Measurements from ENCODE around the gene FAM107B.

The FAM107B gene

GRCh38 chr10:14751014-14751896 lies 23.4 kb downstream of the FAM107B start:
- no peak overlapping the region for H3K4me3 ChIP-seq (replicated peaks; ENCODE audit: low read depth, low read length)
- TF ChIP-seq, protein P1, sequence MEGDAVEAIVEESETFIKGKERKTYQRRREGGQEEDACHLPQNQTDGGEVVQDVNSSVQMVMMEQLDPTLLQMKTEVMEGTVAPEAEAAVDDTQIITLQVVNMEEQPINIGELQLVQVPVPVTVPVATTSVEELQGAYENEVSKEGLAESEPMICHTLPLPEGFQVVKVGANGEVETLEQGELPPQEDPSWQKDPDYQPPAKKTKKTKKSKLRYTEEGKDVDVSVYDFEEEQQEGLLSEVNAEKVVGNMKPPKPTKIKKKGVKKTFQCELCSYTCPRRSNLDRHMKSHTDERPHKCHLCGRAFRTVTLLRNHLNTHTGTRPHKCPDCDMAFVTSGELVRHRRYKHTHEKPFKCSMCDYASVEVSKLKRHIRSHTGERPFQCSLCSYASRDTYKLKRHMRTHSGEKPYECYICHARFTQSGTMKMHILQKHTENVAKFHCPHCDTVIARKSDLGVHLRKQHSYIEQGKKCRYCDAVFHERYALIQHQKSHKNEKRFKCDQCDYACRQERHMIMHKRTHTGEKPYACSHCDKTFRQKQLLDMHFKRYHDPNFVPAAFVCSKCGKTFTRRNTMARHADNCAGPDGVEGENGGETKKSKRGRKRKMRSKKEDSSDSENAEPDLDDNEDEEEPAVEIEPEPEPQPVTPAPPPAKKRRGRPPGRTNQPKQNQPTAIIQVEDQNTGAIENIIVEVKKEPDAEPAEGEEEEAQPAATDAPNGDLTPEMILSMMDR (IDR thresholded peaks at IDR 0.05; ENCODE audit: low read length, missing control alignments): no peak
- DNase-seq (ENCODE audit: low read depth): peak; percentile 14

GRCh38 chr10:14749070-14749809 lies 25.5 kb downstream of the FAM107B start:
- TF ChIP-seq, protein P1 (IDR thresholded peaks at IDR 0.05; ENCODE audit: low read length, missing control alignments): no peak
- H3K4me3 ChIP-seq (replicated peaks; ENCODE audit: low read depth, low read length): no peak overlapping the region
- no peak for DNase-seq (ENCODE audit: low read depth)

- TF ChIP-seq, protein P1 (IDR thresholded peaks at IDR 0.05; ENCODE audit: low read length, missing control alignments): no peak
- DNase-seq (ENCODE audit: low read depth): no peak
- H3K4me3 ChIP-seq (replicated peaks; ENCODE audit: low read depth, low read length): no peak overlapping the region
Measured at GRCh38 chr10:14748441-14748840, 26.3 kb downstream of the FAM107B start.

DNA sequence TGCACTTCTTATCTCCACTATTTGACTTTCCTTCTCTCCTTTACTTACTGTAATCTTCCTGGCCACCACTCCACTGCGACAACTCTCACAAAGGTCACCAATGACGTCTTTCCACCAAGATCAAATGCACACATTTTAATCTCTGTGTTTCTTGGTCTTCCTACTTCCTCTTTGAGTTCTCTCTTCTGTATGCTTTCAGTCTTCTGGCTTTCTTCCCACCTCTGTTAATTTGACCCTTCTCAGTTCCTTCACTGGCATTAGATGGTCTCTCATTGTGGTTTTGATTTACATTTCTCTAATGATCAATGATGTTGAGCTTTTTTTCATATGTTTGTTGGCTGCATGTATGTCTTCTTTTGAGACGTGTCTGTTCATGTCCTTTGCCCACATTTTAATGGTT lies 31.9 kb downstream of the FAM107B start:
- DNase-seq (ENCODE audit: low read depth): no peak
- TF ChIP-seq, protein P1 (IDR thresholded peaks at IDR 0.05; ENCODE audit: low read length, missing control alignments): no peak

DNA sequence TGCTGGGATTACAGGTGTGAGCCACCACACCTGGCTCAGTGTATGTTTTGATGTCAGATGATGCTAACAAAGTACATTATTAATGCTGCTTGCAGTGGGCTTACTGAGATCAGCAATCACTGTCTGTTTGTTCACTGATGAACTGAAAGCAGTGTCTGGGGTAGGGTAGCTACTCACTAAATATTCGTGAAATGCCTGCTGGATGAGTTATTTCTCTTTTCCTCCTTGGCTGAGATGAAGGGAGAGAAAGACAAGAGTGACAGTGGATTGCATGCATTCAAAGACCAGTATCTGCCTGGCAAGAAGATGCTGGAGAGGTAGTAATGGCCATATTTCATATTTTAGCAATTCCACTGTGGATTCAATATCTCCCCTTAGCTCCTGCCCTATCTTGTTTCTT lies 32.3 kb downstream of the FAM107B start:
- no peak for DNase-seq (ENCODE audit: low read depth)
- H3K4me3 ChIP-seq (replicated peaks; ENCODE audit: low read depth, low read length): no peak overlapping the region
- TF ChIP-seq, protein P1 (IDR thresholded peaks at IDR 0.05; ENCODE audit: low read length, missing control alignments): no peak

More for the DNA sequence above, 31.9 kb downstream of the FAM107B start:
- no peak overlapping the region for H3K4me3 ChIP-seq (replicated peaks; ENCODE audit: low read depth, low read length)

DNA sequence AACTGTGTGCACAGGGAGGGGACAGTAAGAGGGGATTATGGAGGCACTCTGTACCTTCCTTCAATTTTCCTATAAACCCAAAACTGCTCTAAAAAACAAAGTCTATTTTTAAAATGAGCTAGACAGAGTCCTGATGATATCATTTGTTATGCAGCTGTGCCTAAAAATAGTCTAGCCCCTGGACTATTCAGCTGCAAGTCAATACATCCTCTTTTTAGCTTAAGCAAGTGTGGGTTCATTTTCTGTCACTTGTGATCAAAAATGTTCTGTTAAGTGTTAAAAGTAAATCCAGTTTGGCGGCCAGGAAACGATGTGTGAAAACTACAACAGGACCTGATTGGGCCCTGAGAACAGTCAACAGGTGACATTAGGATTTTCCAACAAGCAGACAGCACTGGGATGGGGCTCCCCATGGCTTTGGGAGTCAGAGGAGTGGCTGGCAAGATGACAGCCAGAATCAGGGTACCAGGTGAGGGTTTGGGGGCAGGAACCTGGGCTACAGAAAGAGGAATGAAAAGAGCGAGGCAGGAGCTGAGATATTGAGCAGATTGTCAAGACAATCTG lies 33.9 kb downstream of the FAM107B start:
- no peak for DNase-seq (ENCODE audit: low read depth)
- no peak overlapping the region for H3K4me3 ChIP-seq (replicated peaks; ENCODE audit: low read depth, low read length)
- TF ChIP-seq, protein P1 (IDR thresholded peaks at IDR 0.05; ENCODE audit: low read length, missing control alignments): no peak

All from fibroblast of pulmonary artery (primary cell).